H9 (cell line): ENCODE data around the gene MED1. TPM values are rescaled to one million over a fixed set of nuclear protein-coding genes. Genes with fewer than 3 reads are reported as not detected.

Experiments used
- DNase-seq: peaks from one replicate; pipeline ENCODE4 v3.0.0-alpha.2; 2017
- H2AFZ ChIP-seq: one replicate; pipeline ENCODE4 v1.6.1; 2013; ENCODE audit warnings: mild to moderate bottlenecking, low read length, control low read depth, moderate library complexity
- H2AK5ac ChIP-seq: 2 replicates; pipeline ENCODE4 v1.6.1; 2013; ENCODE audit warnings: low read length, control low read depth, mixed read lengths; ENCODE audit not compliant: insufficient read length
- H2BK120ac ChIP-seq: one replicate; pipeline ENCODE4 v1.6.1; 2013; ENCODE audit warnings: low read depth, mild to moderate bottlenecking, low read length, control low read depth, inconsistent platforms; ENCODE audit not compliant: poor library complexity, severe bottlenecking
- H2BK12ac ChIP-seq: 2 replicates; pipeline ENCODE4 v1.6.1; 2013; ENCODE audit warnings: low read length, control low read depth, mixed read lengths, low read depth; ENCODE audit not compliant: insufficient read length
- H2BK15ac ChIP-seq: 2 replicates; pipeline ENCODE4 v1.6.1; 2013; ENCODE audit warnings: low read depth, low read length, control low read depth
- H2BK20ac ChIP-seq: one replicate; pipeline ENCODE4 v1.6.1; 2013; ENCODE audit warnings: low read depth, mild to moderate bottlenecking, low read length, control low read depth, inconsistent platforms; ENCODE audit not compliant: poor library complexity, severe bottlenecking
- H2BK5ac ChIP-seq: 2 replicates; pipeline ENCODE4 v1.6.1; 2013; ENCODE audit warnings: low read length, control low read depth, mixed read lengths; ENCODE audit not compliant: insufficient read length
- H3K14ac ChIP-seq: 2 replicates; pipeline ENCODE4 v1.6.1; 2013; ENCODE audit warnings: low read length, control low read depth; ENCODE audit not compliant: insufficient read depth
- H3K18ac ChIP-seq: 2 replicates; pipeline ENCODE4 v1.6.1; 2013; ENCODE audit warnings: low read depth, mild to moderate bottlenecking, mixed read lengths, low read length, control low read depth; ENCODE audit not compliant: insufficient read length
- H3K23ac ChIP-seq: 2 replicates; pipeline ENCODE4 v1.6.1; 2013; ENCODE audit warnings: low read length, control low read depth, mixed read lengths, low read depth; ENCODE audit not compliant: insufficient read length
- H3K23me2 ChIP-seq: 2 replicates; pipeline ENCODE4 v1.6.1; 2013; ENCODE audit warnings: low read depth, mild to moderate bottlenecking, mixed read lengths, low read length, control low read depth; ENCODE audit not compliant: insufficient read length, poor library complexity, severe bottlenecking
- H3K27ac ChIP-seq: 2 replicates; pipeline ENCODE4 v1.5.1; 2013; ENCODE audit warnings: low read length, control low read depth, mixed read lengths, low read depth; ENCODE audit not compliant: insufficient read length
- H3K27me3 ChIP-seq: 2 replicates; pipeline ENCODE4 v1.6.1; 2013; ENCODE audit warnings: low read length, control low read depth, inconsistent platforms; ENCODE audit not compliant: insufficient read depth
- H3K4ac ChIP-seq: 2 replicates; pipeline ENCODE4 v1.6.1; 2013; ENCODE audit warnings: low read depth, mild to moderate bottlenecking, control low read depth, inconsistent platforms, low read length, moderate library complexity
- H3K4me1 ChIP-seq: 2 replicates; pipeline ENCODE4 v1.6.1; 2013; ENCODE audit warnings: low read length, control low read depth, inconsistent platforms; ENCODE audit not compliant: insufficient read depth
- H3K4me2 ChIP-seq: 2 replicates; pipeline ENCODE4 v1.6.1; 2013; ENCODE audit warnings: low read length, control low read depth, mixed read lengths; ENCODE audit not compliant: insufficient read length, insufficient read depth
- H3K56ac ChIP-seq: 2 replicates; pipeline ENCODE4 v1.6.1; 2013; ENCODE audit warnings: low read depth, mild to moderate bottlenecking, mixed read lengths, low read length, control low read depth; ENCODE audit not compliant: insufficient read length
- H3K79me1 ChIP-seq: 2 replicates; pipeline ENCODE4 v1.6.1; 2013; ENCODE audit warnings: low read depth, mild to moderate bottlenecking, moderate library complexity, low read length, control low read depth, inconsistent platforms; ENCODE audit not compliant: insufficient read depth, poor library complexity, severe bottlenecking
- H3K79me2 ChIP-seq: 2 replicates; pipeline ENCODE4 v1.6.1; 2013; ENCODE audit warnings: low read length, control low read depth, inconsistent platforms; ENCODE audit not compliant: insufficient read depth
- H3K9ac ChIP-seq: 2 replicates; pipeline ENCODE4 v1.6.1; 2013; ENCODE audit warnings: low read length, control low read depth, mixed read lengths; ENCODE audit not compliant: insufficient read length; ENCODE audit errors: extremely low read depth
- H3K9me3 ChIP-seq: one replicate; pipeline ENCODE4 v1.6.1; 2013; ENCODE audit warnings: low read depth, low read length, inconsistent platforms; ENCODE audit not compliant: control insufficient read depth
- H3T11ph ChIP-seq: one replicate; pipeline ENCODE4 v1.6.1; 2013; ENCODE audit warnings: mild to moderate bottlenecking, low read length, control low read depth, inconsistent platforms
- H4K20me1 ChIP-seq: one replicate; pipeline ENCODE4 v1.6.1; 2013; ENCODE audit not compliant: control insufficient read depth, insufficient read length, insufficient read depth
- H4K5ac ChIP-seq: 2 replicates; pipeline ENCODE4 v1.6.1; 2013; ENCODE audit warnings: low read depth, mild to moderate bottlenecking, mixed read lengths, low read length, control low read depth; ENCODE audit not compliant: insufficient read length
- H4K8ac ChIP-seq: replicated peaks from 2 replicates; pipeline ENCODE4 v1.6.1; 2013; ENCODE audit warnings: low read length, control low read depth, mixed read lengths, low read depth; ENCODE audit not compliant: insufficient read length
- H4K91ac ChIP-seq: 2 replicates; pipeline ENCODE4 v1.6.1; 2013; ENCODE audit warnings: low read depth, mild to moderate bottlenecking, moderate library complexity, mixed read lengths, low read length, control low read depth; ENCODE audit not compliant: insufficient read length
- H3K27ac Mint-ChIP-seq, 3 experiments: 2 replicates in 2 of 3; 3 replicates in 1 of 3; pipeline ENCODE4 v1.8.0; 2020 to 2021; ENCODE audit warnings: mixed read lengths in 3 of 3, mild to moderate bottlenecking in 1 of 3, moderate library complexity in 1 of 3
- H3K27me3 Mint-ChIP-seq: 2 replicates; pipeline ENCODE4 v1.8.0; 2021; ENCODE audit warnings: low read depth, mild to moderate bottlenecking, moderate library complexity, mixed read lengths
- H3K36me3 Mint-ChIP-seq, 3 experiments: 2 replicates in 2 of 3; 3 replicates in 1 of 3; pipeline ENCODE4 v1.8.0; 2020 to 2021; ENCODE audit warnings: low read depth in 3 of 3, mixed read lengths in 3 of 3; ENCODE audit not compliant: insufficient read depth in 1 of 3
- H3K4me1 Mint-ChIP-seq, 2 experiments: 2 replicates each; pipeline ENCODE4 v1.8.0; 2020; ENCODE audit warnings: mixed read lengths in 2 of 2
- H3K4me3 Mint-ChIP-seq, 2 experiments: 2 replicates in 1 of 2; 3 replicates in 1 of 2; pipeline ENCODE4 v1.8.0; 2020 to 2021; ENCODE audit warnings: mild to moderate bottlenecking in 2 of 2, mixed read lengths in 2 of 2, moderate library complexity in 1 of 2
- H3K9me3 Mint-ChIP-seq, 2 experiments: 2 replicates in 1 of 2; 3 replicates in 1 of 2; pipeline ENCODE4 v1.8.0; 2020; ENCODE audit warnings: mild to moderate bottlenecking in 2 of 2, mixed read lengths in 2 of 2, moderate library complexity in 1 of 2
- WGBS: extraction: QIAGEN DNeasy Blood & Tissue Kit; methylation state at CpG from one replicate; pipeline ENCODE4 v1.1.7; 2013; ENCODE audit warnings: missing lambda C conversion rate, low lambda C conversion rate, mixed read lengths; ENCODE audit not compliant: insufficient read length; ENCODE audit errors: extremely low coverage; 5-methylcytosine and 5-hydroxymethylcytosine counted together
- total RNA-seq: library from RNA; stranded (reverse); gene quantifications from 2 replicates; pipeline ENCODE4 v1.2.1, GENCODE V29; 2021
- TF ChIP-seq, protein P1 (sequence below): fragments of 200-600 bp; sonication (generic); conservative IDR thresholded peaks from 3 replicates; pipeline ENCODE4 v1.8.0; 2021; ENCODE audit warnings: antibody characterized with exemption, mild to moderate bottlenecking

Gene MED1
- total RNA-seq, 1 experiment from 2014 or later = 59.2 TPM

DNA sequence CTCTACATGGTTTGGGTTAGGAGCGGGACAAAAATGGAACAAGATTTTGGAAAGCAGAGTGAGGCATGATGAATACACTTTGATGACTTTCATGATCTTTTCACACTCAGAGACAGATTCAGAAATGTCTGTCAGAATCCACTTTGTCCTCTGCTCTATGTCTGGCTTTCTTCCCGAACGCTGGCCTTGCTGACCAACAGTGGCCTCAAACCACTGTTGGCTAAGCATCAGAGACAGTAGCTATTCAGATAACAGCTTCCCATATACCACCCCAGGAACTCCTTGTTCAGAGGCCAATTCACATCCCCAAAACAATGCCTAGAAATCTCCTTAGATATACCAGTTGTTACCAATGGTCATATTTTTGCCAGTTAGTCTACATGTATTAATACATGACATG lies 90.5 kb downstream of the MED1 start:
- TF ChIP-seq, protein P1, sequence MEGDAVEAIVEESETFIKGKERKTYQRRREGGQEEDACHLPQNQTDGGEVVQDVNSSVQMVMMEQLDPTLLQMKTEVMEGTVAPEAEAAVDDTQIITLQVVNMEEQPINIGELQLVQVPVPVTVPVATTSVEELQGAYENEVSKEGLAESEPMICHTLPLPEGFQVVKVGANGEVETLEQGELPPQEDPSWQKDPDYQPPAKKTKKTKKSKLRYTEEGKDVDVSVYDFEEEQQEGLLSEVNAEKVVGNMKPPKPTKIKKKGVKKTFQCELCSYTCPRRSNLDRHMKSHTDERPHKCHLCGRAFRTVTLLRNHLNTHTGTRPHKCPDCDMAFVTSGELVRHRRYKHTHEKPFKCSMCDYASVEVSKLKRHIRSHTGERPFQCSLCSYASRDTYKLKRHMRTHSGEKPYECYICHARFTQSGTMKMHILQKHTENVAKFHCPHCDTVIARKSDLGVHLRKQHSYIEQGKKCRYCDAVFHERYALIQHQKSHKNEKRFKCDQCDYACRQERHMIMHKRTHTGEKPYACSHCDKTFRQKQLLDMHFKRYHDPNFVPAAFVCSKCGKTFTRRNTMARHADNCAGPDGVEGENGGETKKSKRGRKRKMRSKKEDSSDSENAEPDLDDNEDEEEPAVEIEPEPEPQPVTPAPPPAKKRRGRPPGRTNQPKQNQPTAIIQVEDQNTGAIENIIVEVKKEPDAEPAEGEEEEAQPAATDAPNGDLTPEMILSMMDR = no peak
- H3K27ac Mint-ChIP-seq = no peak overlapping the region
- H4K20me1 ChIP-seq = no peaks in the 10 kb centered on the region
- H2AK5ac ChIP-seq = no peak overlapping the region
- WGBS = no CpG with 5 or more reads among the region's 3 CpGs
- H3K27me3 Mint-ChIP-seq = no peaks in the 10 kb centered on the region
- no peaks in the 10 kb centered on the region for H3K79me1 ChIP-seq
- no peaks in the 10 kb centered on the region for H3K9me3 Mint-ChIP-seq
- no peak overlapping the region for H2BK5ac ChIP-seq
- H4K91ac ChIP-seq = no peak overlapping the region
- no peak overlapping the region for H3K56ac ChIP-seq
- no peaks in the 10 kb centered on the region for H3K36me3 Mint-ChIP-seq
- no peak overlapping the region for H2AFZ ChIP-seq
- H3K14ac ChIP-seq = no peak overlapping the region
- no peak overlapping the region for H3K27ac ChIP-seq
- no peaks in the 10 kb centered on the region for H3K23me2 ChIP-seq
- H2BK20ac ChIP-seq = no peak overlapping the region
- H2BK120ac ChIP-seq = no peak overlapping the region
- H2BK12ac ChIP-seq = no peak overlapping the region
- no peak for DNase-seq
- no peak overlapping the region for H3K4me3 Mint-ChIP-seq
- no peak overlapping the region for H3K4ac ChIP-seq
- H3K9me3 ChIP-seq = no peaks in the 10 kb centered on the region
- H3T11ph ChIP-seq = no peak overlapping the region
- no peak overlapping the region for H3K9ac ChIP-seq
- no peak overlapping the region for H3K23ac ChIP-seq
- H3K18ac ChIP-seq = no peak overlapping the region
- H4K5ac ChIP-seq = no peak overlapping the region
- H3K4me1 Mint-ChIP-seq = peaks cover 6 to 7% of the 10 kb centered on the region in 2 experiments; a peak in 3 of 4 replicates
- no peaks in the 10 kb centered on the region for H3K27me3 ChIP-seq
- H3K4me2 ChIP-seq = no peak overlapping the region
- H3K79me2 ChIP-seq = no peaks in the 10 kb centered on the region; the same call in 1 of the 2 replicates
- no peak overlapping the region for H4K8ac ChIP-seq
- H3K4me1 ChIP-seq = no peaks in the 10 kb centered on the region
- no peak overlapping the region for H2BK15ac ChIP-seq
